Astrocyte of the cerebellum (primary cell): ENCODE data around the gene MEOX2.

Source experiments
- DNase-seq: peaks from one replicate; pipeline ENCODE4 v3.0.0-alpha.2; 2011; ENCODE audit warnings: low read depth
- H3K4me3 ChIP-seq: 2 replicates; pipeline ENCODE4 v1.5.1; 2011; ENCODE audit warnings: mild to moderate bottlenecking, low read depth, low read length, moderate library complexity
- in situ Hi-C: cut with HindIII; loops from 2 replicates; pipeline ENCODE4 v1.10.0; 2017; ENCODE audit warnings: low sequenced_read_pairs
- TF ChIP-seq, protein P1 (sequence below): IDR thresholded peaks from 2 replicates; pipeline ENCODE4 v1.5.1; 2012; ENCODE audit warnings: low read length, low read depth, moderate library complexity, mild to moderate bottlenecking; ENCODE audit errors: missing control alignments

Gene MEOX2

DNA sequence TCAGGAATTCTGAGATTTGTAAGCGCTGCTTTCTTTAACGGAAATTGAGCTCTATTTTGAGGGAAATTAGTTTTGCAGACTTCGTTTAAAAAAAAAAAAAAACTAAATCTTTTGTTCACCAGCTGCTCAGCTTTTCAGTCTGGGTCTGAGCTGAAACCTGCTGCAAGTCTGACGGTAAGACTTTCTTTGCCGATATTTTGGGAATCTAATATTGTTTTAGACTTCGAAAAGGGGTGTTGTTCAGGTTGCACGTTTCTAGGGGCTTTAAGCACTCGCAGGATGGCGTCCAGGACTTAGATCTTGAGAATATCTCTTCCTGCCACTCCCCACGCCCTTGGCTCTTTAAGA, 1.8 kb upstream of the MEOX2 start:
- TF ChIP-seq, protein P1, sequence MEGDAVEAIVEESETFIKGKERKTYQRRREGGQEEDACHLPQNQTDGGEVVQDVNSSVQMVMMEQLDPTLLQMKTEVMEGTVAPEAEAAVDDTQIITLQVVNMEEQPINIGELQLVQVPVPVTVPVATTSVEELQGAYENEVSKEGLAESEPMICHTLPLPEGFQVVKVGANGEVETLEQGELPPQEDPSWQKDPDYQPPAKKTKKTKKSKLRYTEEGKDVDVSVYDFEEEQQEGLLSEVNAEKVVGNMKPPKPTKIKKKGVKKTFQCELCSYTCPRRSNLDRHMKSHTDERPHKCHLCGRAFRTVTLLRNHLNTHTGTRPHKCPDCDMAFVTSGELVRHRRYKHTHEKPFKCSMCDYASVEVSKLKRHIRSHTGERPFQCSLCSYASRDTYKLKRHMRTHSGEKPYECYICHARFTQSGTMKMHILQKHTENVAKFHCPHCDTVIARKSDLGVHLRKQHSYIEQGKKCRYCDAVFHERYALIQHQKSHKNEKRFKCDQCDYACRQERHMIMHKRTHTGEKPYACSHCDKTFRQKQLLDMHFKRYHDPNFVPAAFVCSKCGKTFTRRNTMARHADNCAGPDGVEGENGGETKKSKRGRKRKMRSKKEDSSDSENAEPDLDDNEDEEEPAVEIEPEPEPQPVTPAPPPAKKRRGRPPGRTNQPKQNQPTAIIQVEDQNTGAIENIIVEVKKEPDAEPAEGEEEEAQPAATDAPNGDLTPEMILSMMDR: no peak
- in situ Hi-C loops: no loop called here
- DNase-seq: no peak
- H3K4me3 ChIP-seq: no peak overlapping the region

DNA sequence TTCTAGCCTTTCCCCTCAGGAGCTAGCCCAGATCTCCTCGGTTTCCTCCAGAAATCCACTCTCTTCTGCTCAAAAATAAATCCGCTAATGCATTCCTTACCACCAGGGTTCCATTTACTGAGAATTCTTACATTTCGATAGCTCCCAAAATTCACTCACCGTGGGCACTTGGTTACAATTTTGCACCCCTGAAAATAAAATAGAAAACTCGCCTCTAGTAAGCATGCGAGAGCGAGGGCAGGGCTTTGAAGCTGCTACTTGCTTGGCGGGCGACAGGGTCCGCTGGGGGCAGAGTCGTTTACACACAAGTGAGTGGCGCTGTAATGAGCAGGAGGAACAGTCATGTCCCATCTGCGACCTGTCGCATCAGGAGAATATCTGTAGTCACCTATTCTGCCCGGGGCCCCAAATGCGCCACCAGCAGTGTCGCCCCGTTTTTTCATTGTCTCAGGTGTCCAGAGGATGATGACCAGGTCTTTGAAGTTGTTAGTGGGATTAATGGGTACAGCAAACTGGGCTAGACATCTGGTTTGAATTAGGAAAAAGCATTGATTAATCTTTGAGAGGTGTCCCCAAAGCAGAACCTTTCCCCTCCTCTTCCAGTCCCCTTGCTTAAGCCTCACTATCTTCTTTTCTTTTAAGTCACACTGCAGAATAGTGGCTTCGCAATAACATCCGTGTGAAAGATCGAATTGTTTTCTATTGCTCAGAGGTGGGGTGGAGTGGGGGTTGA, 1.2 kb upstream of the MEOX2 start:
- no peak for DNase-seq
- in situ Hi-C loops: no loop called here
- TF ChIP-seq, protein P1: peak; percentile 5
- H3K4me3 ChIP-seq: no peak overlapping the region

DNA sequence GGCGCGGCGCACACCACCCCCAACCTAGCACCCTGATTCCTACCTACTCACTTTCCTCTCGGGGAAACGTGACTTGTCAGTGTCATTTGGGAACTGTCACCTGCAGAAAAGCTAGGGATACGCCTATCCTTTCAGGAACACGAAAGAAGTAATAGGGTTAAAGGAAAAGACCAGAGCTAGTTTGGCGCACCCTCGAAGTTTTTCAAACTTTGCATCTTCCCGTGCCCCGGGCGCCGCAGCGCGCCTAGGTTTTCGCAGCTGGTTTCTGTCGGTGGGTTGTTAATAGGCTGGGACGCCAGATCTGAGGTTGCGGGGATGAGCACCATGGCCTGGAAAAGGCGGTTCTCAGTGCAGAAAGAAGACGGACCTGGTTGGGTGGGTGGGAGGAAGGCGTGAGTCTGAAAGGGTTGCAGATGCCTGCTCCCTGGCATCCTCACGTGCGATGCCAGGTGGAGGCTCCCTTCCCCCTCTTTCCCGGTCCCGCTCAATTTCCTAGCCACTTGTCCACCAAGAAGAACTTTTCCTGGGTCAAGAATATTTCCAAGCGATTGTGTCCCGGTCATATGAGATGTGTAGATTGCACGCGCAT, 568 bp upstream of the MEOX2 start:
- in situ Hi-C loops: no loop called here
- peak overlapping the region; percentile 43 for H3K4me3 ChIP-seq
- TF ChIP-seq, protein P1: no peak
- DNase-seq: no peak

DNA sequence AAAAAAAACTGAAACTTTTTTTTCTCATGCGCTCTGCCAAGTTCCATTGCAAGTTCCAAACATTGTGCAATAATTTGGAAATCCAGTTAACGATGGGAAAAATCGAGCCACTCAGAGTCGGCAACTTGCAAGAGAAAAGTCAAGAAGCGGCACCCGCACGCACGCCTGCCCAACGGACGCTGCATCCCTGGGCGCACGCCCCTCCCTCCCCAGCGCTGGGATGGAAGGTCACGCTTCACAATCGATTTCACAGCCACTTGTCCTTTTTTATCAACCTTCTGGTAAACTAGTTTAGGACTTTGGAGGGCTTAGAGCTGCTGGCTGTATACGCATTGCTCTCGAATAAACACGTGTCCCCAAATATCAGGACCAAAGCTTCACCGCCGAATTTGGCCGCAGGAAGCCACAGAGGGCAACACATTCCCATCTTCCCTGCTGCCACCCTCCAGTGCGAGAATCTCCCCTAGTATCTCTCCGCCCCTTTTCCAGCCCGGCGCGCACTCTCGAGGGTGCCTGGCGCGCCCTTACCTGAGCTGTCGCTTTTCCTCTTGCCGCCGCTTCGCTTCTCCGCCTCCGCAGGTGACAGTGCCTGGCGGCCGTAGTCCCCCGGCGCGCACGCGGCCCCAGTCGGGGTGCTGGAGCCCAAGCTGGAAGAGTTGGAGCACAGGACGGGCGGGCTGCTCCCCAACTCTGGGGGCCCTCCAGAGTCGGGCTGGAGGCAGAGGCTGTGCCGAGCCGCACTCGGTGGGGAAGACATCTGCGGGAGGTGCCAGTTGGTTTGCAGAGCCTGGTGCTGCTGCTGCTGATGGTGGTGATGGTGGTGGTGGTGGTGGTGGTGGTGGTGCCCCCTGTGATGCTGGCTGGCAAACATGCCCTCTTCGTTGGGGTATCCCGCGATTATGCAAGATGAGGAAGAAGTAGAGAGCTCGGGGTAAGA, 857 bp downstream of the MEOX2 start:
- in situ Hi-C loops: no loop called here
- TF ChIP-seq, protein P1: no peak
- H3K4me3 ChIP-seq: peak overlapping the region; percentile 43
- peak; percentile 39 for DNase-seq

DNA sequence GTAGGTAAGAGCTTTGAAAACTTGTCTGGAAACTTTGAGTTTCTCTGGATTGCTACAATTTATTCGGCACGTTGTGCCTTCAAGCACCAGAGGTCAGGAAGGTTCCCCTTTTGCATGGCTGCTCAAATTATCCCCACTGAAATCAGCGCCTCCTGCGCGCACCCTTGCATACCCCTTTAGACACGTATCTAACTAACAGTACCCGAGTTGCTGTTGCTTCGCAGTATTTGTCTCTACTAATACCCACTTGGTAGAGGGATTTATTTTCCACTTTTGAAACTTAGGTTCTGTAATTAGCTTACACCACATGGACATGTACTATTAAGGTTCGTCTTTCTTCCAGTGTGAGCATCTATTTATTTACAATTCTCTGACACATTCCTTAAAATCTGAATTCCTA, 1.6 kb downstream of the MEOX2 start:
- DNase-seq: no peak
- TF ChIP-seq, protein P1: no peak
- in situ Hi-C loops: no loop called here
- H3K4me3 ChIP-seq: no peak overlapping the region

DNA sequence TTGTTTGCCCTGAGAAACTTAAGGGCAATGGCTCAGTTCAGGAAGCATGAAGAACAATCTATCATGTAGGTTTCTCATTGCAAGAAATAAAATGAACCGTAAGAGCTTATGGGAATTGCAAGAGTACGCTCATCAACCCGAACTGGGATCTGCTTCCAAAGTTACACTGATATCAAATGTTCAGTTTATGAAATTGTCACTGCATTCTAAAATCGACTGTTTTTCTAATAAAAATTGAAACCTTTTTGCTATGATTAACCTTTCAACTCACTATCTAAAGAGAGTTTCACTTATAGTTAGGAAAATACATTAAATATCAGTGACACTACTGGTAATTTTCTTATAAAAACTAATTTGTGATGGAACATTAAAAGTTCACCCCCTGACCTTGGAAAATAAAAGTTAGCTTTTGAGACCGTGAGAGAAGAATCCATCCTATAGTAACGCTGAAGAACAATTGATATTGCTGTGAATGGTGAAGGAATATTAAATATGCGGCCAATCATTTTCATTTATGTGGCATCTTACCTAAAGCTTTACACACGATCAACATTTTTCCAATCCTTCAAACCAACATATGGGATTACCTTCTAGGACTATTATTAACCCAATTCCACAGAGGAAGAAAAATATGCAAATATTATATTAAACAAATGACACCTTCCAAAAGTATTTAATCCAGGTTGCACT, 2.2 kb downstream of the MEOX2 start:
- TF ChIP-seq, protein P1: no peak
- no peak for DNase-seq
- in situ Hi-C loops: no loop called here
- H3K4me3 ChIP-seq: no peak overlapping the region
